ENCODE measurements around the gene A2ML1. TPM values are rescaled to one million over a fixed set of nuclear protein-coding genes. Genes with fewer than 3 reads are reported as not detected.
"Not testable (repeated sequence)": the region's sequence is repeated elsewhere in the genome, so short reads cannot be mapped to it uniquely, and the experiment has no call there.

A2ML1 gene
- total RNA-seq, 1 donor from 2014 or later = 194 TPM

- Histone ChIP-seq H3K36me3 (no peaks in the 10 kb centered on the region), H3K4me1 (no peaks in the 10 kb centered on the region), H3K27me3 (no peaks in the 10 kb centered on the region), H3K9me3 (no peaks in the 10 kb centered on the region), H3K27ac (no peak overlapping the region), H3K4me3 (no peak overlapping the region)
- TF ChIP-seq POLR2AphosphoS5 (IDR thresholded peaks at IDR 0.05; ENCODE audit: insufficient read depth in 1 of 2, low read depth in 1 of 2) (no peak), CTCF (IDR thresholded peaks at IDR 0.05) (no peak), POLR2A (IDR thresholded peaks at IDR 0.05) (no peak)
- intact Hi-C loops (cut with DNase I) = no loop called here
- DNase-seq (ENCODE audit: extremely low spot score in 2 of 2) = no peak
Observed at GRCh38 chr12:8784290-8784888, 38.0 kb upstream of the A2ML1 start.

DNA sequence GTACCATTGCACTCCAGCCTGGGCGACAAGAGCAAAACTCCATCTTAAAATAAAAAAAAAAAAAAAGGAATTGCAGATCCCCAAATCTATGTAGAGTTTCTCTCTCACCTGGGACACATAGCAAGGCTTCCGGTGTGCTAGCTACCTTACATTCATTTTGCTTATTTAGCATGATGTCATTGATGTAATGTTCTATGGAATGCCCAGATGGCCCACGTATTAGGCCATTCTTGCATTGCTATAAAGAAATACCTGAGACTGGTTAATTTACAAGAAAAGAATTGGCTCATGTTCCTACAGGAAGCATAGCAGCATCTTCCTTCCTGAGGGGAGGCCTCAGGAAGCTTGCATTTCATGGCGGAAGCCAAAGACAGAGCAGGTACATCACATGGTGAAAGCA lies 36.9 kb upstream of the A2ML1 start:
- H3K9me3 ChIP-seq = no peaks in the 10 kb centered on the region
- no peak overlapping the region for H3K27ac ChIP-seq
- H3K4me1 ChIP-seq = no peaks in the 10 kb centered on the region
- no peaks in the 10 kb centered on the region for H3K27me3 ChIP-seq
- intact Hi-C loops (cut with DNase I) = no loop called here
- H3K36me3 ChIP-seq = no peaks in the 10 kb centered on the region
- TF ChIP-seq CTCF (IDR thresholded peaks at IDR 0.05) = no peak
- no peak for TF ChIP-seq POLR2AphosphoS5 (IDR thresholded peaks at IDR 0.05; ENCODE audit: insufficient read depth in 1 of 2, low read depth in 1 of 2)
- no peak for TF ChIP-seq POLR2A (IDR thresholded peaks at IDR 0.05)
- no peak for DNase-seq (ENCODE audit: extremely low spot score in 2 of 2)
- no peak overlapping the region for H3K4me3 ChIP-seq

- H3K4me3 ChIP-seq; H3K27me3 ChIP-seq; H3K27ac ChIP-seq; DNase-seq (ENCODE audit: extremely low spot score in 2 of 2); intact Hi-C loops (cut with DNase I); H3K36me3 ChIP-seq; H3K4me1 ChIP-seq; H3K9me3 ChIP-seq: not testable (repeated sequence)
Observed at GRCh38 chr12:8787206-8787605, 35.2 kb upstream of the A2ML1 start.

DNA sequence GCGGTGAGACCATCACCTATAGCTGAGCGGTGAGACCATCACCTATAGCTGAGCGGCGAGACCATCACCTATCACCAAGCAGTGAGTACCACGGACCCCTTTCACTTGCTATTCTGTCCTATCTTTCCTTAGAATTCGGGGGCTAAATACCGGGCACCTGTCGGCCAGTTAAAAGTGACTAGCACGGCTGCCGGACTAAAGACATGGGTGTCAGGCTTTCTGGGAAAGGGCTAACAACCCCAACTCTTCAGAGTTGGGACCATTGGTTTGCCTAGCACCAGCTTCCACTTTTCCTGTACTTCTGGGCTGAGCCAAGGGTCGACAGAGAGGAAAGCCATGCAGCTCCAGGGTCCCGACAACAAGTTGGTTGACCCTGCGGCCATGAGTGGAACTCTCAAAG lies 33.7 kb upstream of the A2ML1 start:
- not testable (repeated sequence) for H3K4me3 ChIP-seq

GRCh38 chr12:8789341-8790013 lies 32.9 kb upstream of the A2ML1 start:
- H3K4me1 ChIP-seq; DNase-seq (ENCODE audit: extremely low spot score in 2 of 2); H3K9me3 ChIP-seq; H3K36me3 ChIP-seq; H3K27ac ChIP-seq; intact Hi-C loops (cut with DNase I); H3K4me3 ChIP-seq; H3K27me3 ChIP-seq: not testable (repeated sequence)

More for the DNA sequence above, 33.7 kb upstream of the A2ML1 start:
- H3K27ac ChIP-seq; H3K27me3 ChIP-seq; H3K4me1 ChIP-seq; intact Hi-C loops (cut with DNase I); H3K36me3 ChIP-seq; DNase-seq (ENCODE audit: extremely low spot score in 2 of 2); H3K9me3 ChIP-seq: not testable (repeated sequence)

DNA sequence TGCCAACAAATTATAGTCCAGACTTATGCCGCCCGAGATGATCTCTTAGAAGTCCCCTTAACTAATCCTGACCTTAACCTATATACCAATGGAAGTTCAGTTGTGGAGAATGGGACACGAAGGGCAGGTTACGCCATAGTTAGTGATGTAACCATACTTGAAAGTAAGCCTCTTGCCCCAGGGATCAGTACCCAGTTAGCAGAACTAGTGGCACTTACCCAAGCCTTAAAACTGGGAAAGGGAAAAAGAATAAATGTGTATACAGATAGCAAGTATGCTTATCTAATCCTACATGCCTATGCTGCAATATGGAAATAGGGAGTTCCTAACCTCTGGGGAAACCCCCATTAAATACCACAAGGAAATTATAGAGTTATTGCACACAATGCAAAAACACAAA lies 29.2 kb upstream of the A2ML1 start:
- H3K36me3 ChIP-seq; H3K4me1 ChIP-seq; H3K27ac ChIP-seq; H3K9me3 ChIP-seq; intact Hi-C loops (cut with DNase I); DNase-seq (ENCODE audit: extremely low spot score in 2 of 2); H3K4me3 ChIP-seq; H3K27me3 ChIP-seq: not testable (repeated sequence)

GRCh38 chr12:8794611-8795010 lies 27.8 kb upstream of the A2ML1 start:
- intact Hi-C loops (cut with DNase I); H3K9me3 ChIP-seq; H3K27me3 ChIP-seq; DNase-seq (ENCODE audit: extremely low spot score in 2 of 2); H3K36me3 ChIP-seq; H3K4me3 ChIP-seq; H3K4me1 ChIP-seq; H3K27ac ChIP-seq: not testable (repeated sequence)
